Measurements from ENCODE around the gene TIMD4. TPM values are rescaled to one million over a fixed set of nuclear protein-coding genes. Genes with fewer than 3 reads are reported as not detected.

TIMD4 gene
- not detected in 2 replicates for total RNA-seq

DNA sequence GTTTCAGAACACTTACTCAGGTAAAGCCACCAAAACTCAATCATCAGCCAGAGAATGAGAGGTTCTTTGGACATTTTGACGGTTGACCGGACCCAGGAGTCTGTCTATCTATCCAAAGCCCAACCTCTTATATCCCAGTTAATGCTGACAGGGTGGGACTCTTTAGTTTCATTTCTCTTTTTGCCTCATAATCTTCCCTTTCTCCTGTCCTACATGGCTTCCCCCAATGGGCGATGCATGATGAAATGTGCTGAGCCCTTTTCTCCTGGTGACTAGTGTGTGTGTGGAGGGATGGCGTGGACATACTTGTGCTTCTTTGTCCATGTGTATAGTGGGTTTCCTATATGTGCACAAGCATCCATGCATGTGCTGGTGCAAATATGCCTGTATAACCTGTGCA, at the start of gene TIMD4:
Gene TIMD4 (minus strand): TSS at position 102 of the 400 bp plus-strand sequence. CDS start 28 bp downstream, at position 74.

Other genes starting within 250 kb of the TIMD4 start
- under 0.01 TPM in 1 of 2 replicates, not detected in the other for gene PPP1R2B, start 112.9 kb downstream of the TIMD4 start, total RNA-seq
- not detected in 2 replicates for gene HAVCR1, start 95.9 kb upstream of the TIMD4 start, total RNA-seq
- 0.39 and 0.88 TPM in 2 replicates for gene HAVCR2, start 145.8 kb upstream of the TIMD4 start, total RNA-seq
- gene MED7, start 179.6 kb upstream of the TIMD4 start, total RNA-seq = 8.1 and 8.7 TPM in 2 replicates
- gene GARIN3, start 203.0 kb upstream of the TIMD4 start, total RNA-seq = not detected in 2 replicates
- gene ITK, start 217.6 kb upstream of the TIMD4 start, total RNA-seq = not detected in 2 replicates

All from epithelial cell of alveolus of lung (primary cell).